ENCODE results near the gene PRRC2C.

DNA sequence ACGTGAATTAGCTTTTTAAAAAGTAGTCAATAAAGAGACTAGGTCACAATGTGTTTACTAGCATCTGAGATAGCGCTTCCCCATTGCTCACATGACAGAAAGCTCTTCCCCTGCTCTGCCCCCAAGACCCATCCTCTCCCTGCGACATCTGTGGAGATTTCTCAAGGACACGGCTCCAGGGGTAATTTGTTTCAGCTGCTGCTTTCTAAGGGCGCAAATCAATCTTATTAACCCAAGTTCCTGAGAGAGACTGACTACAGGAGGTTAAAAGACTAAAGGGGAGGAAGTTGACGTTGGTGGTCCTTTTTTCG is 136.8 kb downstream of the PRRC2C start, which contains the start of gene MYOCOS:
- TF ChIP-seq, protein P1, sequence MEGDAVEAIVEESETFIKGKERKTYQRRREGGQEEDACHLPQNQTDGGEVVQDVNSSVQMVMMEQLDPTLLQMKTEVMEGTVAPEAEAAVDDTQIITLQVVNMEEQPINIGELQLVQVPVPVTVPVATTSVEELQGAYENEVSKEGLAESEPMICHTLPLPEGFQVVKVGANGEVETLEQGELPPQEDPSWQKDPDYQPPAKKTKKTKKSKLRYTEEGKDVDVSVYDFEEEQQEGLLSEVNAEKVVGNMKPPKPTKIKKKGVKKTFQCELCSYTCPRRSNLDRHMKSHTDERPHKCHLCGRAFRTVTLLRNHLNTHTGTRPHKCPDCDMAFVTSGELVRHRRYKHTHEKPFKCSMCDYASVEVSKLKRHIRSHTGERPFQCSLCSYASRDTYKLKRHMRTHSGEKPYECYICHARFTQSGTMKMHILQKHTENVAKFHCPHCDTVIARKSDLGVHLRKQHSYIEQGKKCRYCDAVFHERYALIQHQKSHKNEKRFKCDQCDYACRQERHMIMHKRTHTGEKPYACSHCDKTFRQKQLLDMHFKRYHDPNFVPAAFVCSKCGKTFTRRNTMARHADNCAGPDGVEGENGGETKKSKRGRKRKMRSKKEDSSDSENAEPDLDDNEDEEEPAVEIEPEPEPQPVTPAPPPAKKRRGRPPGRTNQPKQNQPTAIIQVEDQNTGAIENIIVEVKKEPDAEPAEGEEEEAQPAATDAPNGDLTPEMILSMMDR (conservative IDR thresholded peaks at IDR 0.05), result no peak
- TF ChIP-seq ZFX (IDR thresholded peaks at IDR 0.05), result no peak

All from C4-2B (cell line).